GM23338 (cell line): ENCODE results near the gene MAGI1. TPM values are rescaled to one million over a fixed set of nuclear protein-coding genes. Genes with fewer than 3 reads are reported as not detected.

ENCODE experiments used
- ATAC-seq: fragments of 200-7000 bp; cut with Tn5 transposase; 3 replicates; pipeline ENCODE4 v1.9.1; 2020
- DNase-seq: peaks from one replicate; pipeline ENCODE4 v3.0.0-alpha.2; 2015; ENCODE audit warnings: low spot score
- H2AFZ ChIP-seq: fragments of 200-600 bp; sonication (generic); 2 replicates; pipeline ENCODE4 v1.8.0; 2016; ENCODE audit warnings: antibody characterized with exemption, mild to moderate bottlenecking, moderate library complexity
- H3F3A ChIP-seq: fragments of 200-600 bp; sonication (generic); replicated peaks from 2 replicates; pipeline ENCODE4 v1.8.0; 2017; ENCODE audit warnings: antibody characterized with exemption, mixed run types, low read depth
- H3K27ac ChIP-seq: fragments of 200-600 bp; sonication (generic); 2 replicates; pipeline ENCODE4 v1.6.1; 2016; ENCODE audit warnings: low read depth
- H3K27me3 ChIP-seq: fragments of 200-600 bp; sonication (generic); 2 replicates; pipeline ENCODE4 v1.8.0; 2016; ENCODE audit warnings: mild to moderate bottlenecking, mixed run types, moderate library complexity; ENCODE audit not compliant: insufficient read depth
- H3K36me3 ChIP-seq: fragments of 200-600 bp; sonication (generic); 2 replicates; pipeline ENCODE4 v1.8.0; 2016; ENCODE audit warnings: mild to moderate bottlenecking; ENCODE audit not compliant: insufficient read depth
- H3K4me1 ChIP-seq: fragments of 200-600 bp; sonication (generic); 2 replicates; pipeline ENCODE4 v1.8.0; 2016; ENCODE audit warnings: mild to moderate bottlenecking, moderate library complexity; ENCODE audit not compliant: insufficient read depth
- H3K4me2 ChIP-seq: fragments of 200-600 bp; sonication (generic); 2 replicates; pipeline ENCODE4 v1.7.1; 2017; ENCODE audit warnings: mixed run types
- H3K4me3 ChIP-seq: fragments of 200-600 bp; sonication (generic); 2 replicates; pipeline ENCODE4 v1.6.1; 2016; ENCODE audit warnings: mixed run types
- H3K79me2 ChIP-seq: fragments of 200-600 bp; sonication (generic); replicated peaks from 2 replicates; pipeline ENCODE4 v1.8.0; 2017; ENCODE audit warnings: mild to moderate bottlenecking; ENCODE audit not compliant: insufficient read depth
- H3K9me2 ChIP-seq: fragments of 200-600 bp; sonication (generic); 2 replicates; pipeline ENCODE4 v1.8.0; 2017; ENCODE audit not compliant: insufficient read depth
- H4K20me1 ChIP-seq: fragments of 200-600 bp; sonication (generic); replicated peaks from 2 replicates; pipeline ENCODE4 v1.8.0; 2017; ENCODE audit warnings: mild to moderate bottlenecking; ENCODE audit not compliant: insufficient read depth
- H3K27ac Mint-ChIP-seq: 2 replicates; pipeline ENCODE4 v1.8.0; 2020; ENCODE audit warnings: inconsistent platforms, mild to moderate bottlenecking, moderate library complexity, mixed read lengths
- H3K27me3 Mint-ChIP-seq: 3 replicates; pipeline ENCODE4 v1.8.0; 2022; ENCODE audit warnings: low read depth, mild to moderate bottlenecking, moderate library complexity, mixed read lengths, inconsistent platforms; ENCODE audit not compliant: insufficient read depth, poor library complexity
- H3K36me3 Mint-ChIP-seq: 3 replicates; pipeline ENCODE4 v1.8.0; 2021; ENCODE audit warnings: low read depth, mild to moderate bottlenecking, inconsistent platforms, moderate library complexity, mixed read lengths
- H3K4me1 Mint-ChIP-seq: 3 replicates; pipeline ENCODE4 v1.8.0; 2020; ENCODE audit warnings: mild to moderate bottlenecking, inconsistent platforms, mixed read lengths
- H3K4me3 Mint-ChIP-seq: 3 replicates; pipeline ENCODE4 v1.8.0; 2021; ENCODE audit warnings: moderate library complexity, mild to moderate bottlenecking, inconsistent platforms, mixed read lengths
- H3K9me3 Mint-ChIP-seq: 3 replicates; pipeline ENCODE4 v1.8.0; 2020; ENCODE audit warnings: moderate library complexity, mild to moderate bottlenecking, inconsistent platforms, mixed read lengths
- CTCF ChIP-seq, 2 experiments: fragments of 200-600 bp in 1 of 2; sonication (generic) in 1 of 2; conservative IDR thresholded peaks; 2 replicates each; pipeline versions ENCODE4 v1.5.1 to v1.6.1; 2016 to 2017; ENCODE audit warnings: antibody characterized with exemption in 2 of 2, low read depth in 2 of 2, mild to moderate bottlenecking in 2 of 2, moderate library complexity in 1 of 2
- JUNB ChIP-seq: IDR thresholded peaks from one replicate; pipeline ENCODE4 v1.6.1; 2016; ENCODE audit warnings: antibody characterized with exemption; ENCODE audit not compliant: unreplicated experiment
- NANOG ChIP-seq: IDR thresholded peaks from 2 replicates; pipeline ENCODE4 v1.6.1; 2016; ENCODE audit warnings: antibody characterized with exemption, borderline replicate concordance
- STAT1 ChIP-seq: IDR thresholded peaks from one replicate; pipeline ENCODE4 v1.6.1; 2016; ENCODE audit warnings: antibody characterized with exemption; ENCODE audit not compliant: unreplicated experiment
- ZNF114 ChIP-seq: fragments of 250-450 bp; sonication (Bioruptor Pico); IDR thresholded peaks from 2 replicates; pipeline ENCODE4 v1.5.0; 2020; ENCODE audit warnings: mild to moderate bottlenecking, moderate library complexity
- polyA plus RNA-seq: library from polyadenylated mRNA; unstranded; fragments of >200 nt; fragmentation: Nextera tagmentation; extraction: Ambion mirVana; gene quantifications from 2 replicates; pipeline ENCODE4 v1.2.1, GENCODE V29; 2016
- total RNA-seq: library from RNA; depleted of rRNA; stranded (reverse); fragments of >200 nt; shearing (Covaris generic); gene quantifications from 2 replicates; pipeline ENCODE4 v1.2.3, GENCODE V29; 2014
- TF ChIP-seq, protein P1 (sequence below): fragments of 250-450 bp; sonication (Bioruptor Pico); IDR thresholded peaks from 2 replicates; pipeline ENCODE4 v1.5.0; 2020; ENCODE audit warnings: mild to moderate bottlenecking, moderate library complexity

MAGI1 gene
- total and polyA plus RNA-seq, 2 experiments from 2014 or later, result 27.4 to 71.2 TPM

GRCh38 chr3:65807225-65807624 is 231.5 kb downstream of the MAGI1 start (continued):
- TF ChIP-seq, protein P1, sequence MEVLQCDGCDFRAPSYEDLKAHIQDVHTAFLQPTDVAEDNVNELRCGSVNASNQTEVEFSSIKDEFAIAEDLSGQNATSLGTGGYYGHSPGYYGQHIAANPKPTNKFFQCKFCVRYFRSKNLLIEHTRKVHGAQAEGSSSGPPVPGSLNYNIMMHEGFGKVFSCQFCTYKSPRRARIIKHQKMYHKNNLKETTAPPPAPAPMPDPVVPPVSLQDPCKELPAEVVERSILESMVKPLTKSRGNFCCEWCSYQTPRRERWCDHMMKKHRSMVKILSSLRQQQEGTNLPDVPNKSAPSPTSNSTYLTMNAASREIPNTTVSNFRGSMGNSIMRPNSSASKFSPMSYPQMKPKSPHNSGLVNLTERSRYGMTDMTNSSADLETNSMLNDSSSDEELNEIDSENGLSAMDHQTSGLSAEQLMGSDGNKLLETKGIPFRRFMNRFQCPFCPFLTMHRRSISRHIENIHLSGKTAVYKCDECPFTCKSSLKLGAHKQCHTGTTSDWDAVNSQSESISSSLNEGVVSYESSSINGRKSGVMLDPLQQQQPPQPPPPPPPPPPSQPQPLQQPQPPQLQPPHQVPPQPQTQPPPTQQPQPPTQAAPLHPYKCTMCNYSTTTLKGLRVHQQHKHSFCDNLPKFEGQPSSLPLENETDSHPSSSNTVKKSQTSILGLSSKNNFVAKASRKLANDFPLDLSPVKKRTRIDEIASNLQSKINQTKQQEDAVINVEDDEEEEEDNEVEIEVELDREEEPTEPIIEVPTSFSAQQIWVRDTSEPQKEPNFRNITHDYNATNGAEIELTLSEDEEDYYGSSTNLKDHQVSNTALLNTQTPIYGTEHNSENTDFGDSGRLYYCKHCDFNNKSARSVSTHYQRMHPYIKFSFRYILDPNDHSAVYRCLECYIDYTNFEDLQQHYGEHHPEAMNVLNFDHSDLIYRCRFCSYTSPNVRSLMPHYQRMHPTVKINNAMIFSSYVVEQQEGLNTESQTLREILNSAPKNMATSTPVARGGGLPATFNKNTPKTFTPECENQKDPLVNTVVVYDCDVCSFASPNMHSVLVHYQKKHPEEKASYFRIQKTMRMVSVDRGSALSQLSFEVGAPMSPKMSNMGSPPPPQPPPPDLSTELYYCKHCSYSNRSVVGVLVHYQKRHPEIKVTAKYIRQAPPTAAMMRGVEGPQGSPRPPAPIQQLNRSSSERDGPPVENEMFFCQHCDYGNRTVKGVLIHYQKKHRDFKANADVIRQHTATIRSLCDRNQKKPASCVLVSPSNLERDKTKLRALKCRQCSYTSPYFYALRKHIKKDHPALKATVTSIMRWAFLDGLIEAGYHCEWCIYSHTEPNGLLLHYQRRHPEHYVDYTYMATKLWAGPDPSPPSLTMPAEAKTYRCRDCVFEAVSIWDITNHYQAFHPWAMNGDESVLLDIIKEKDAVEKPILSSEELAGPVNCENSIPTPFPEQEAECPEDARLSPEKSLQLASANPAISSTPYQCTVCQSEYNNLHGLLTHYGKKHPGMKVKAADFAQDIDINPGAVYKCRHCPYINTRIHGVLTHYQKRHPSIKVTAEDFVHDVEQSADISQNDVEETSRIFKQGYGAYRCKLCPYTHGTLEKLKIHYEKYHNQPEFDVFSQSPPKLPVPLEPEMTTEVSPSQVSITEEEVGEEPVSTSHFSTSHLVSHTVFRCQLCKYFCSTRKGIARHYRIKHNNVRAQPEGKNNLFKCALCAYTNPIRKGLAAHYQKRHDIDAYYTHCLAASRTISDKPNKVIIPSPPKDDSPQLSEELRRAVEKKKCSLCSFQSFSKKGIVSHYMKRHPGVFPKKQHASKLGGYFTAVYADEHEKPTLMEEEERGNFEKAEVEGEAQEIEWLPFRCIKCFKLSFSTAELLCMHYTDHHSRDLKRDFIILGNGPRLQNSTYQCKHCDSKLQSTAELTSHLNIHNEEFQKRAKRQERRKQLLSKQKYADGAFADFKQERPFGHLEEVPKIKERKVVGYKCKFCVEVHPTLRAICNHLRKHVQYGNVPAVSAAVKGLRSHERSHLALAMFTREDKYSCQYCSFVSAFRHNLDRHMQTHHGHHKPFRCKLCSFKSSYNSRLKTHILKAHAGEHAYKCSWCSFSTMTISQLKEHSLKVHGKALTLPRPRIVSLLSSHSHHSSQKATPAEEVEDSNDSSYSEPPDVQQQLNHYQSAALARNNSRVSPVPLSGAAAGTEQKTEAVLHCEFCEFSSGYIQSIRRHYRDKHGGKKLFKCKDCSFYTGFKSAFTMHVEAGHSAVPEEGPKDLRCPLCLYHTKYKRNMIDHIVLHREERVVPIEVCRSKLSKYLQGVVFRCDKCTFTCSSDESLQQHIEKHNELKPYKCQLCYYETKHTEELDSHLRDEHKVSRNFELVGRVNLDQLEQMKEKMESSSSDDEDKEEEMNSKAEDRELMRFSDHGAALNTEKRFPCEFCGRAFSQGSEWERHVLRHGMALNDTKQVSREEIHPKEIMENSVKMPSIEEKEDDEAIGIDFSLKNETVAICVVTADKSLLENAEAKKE, result no peak
- no peak for TF ChIP-seq JUNB
- TF ChIP-seq NANOG, result no peak
- TF ChIP-seq CTCF (conservative IDR thresholded peaks at IDR 0.05; ENCODE audit: low read depth in 2 of 2), result no peak
- no peak for TF ChIP-seq STAT1

- Histone ChIP-seq H3K27me3 (no peaks in the 10 kb centered on the region), H3K27ac (no peak overlapping the region), H3K79me2 (peaks cover 48% of the 10 kb centered on the region), H3F3A (no peaks in the 10 kb centered on the region), H2AFZ (no peak overlapping the region), H3K36me3 (no peaks in the 10 kb centered on the region), H3K4me3 (no peak overlapping the region), H3K9me2 (peaks cover 9% of the 10 kb centered on the region; the same call in 1 of the 2 replicates), H4K20me1 (peaks cover 14% of the 10 kb centered on the region; the same call in 1 of the 2 replicates), H3K4me1 (peaks cover 4% of the 10 kb centered on the region; the same call in 1 of the 2 replicates), H3K4me2 (no peak overlapping the region)
- ATAC-seq (no peak), DNase-seq (no peak)
- H3K9me3 Mint-ChIP-seq, result peaks cover 7% of the 10 kb centered on the region; the same call in 1 of the 3 replicates
- no peak for TF ChIP-seq ZNF114 (CRISPR knock-in tag)
- peaks cover 10% of the 10 kb centered on the region for H3K4me1 Mint-ChIP-seq
- H3K4me3 Mint-ChIP-seq, result no peak overlapping the region
- no peak overlapping the region for H3K27ac Mint-ChIP-seq
- H3K27me3 Mint-ChIP-seq, result no peaks in the 10 kb centered on the region
- peaks cover 4% of the 10 kb centered on the region; the same call in 2 of the 3 replicates for H3K36me3 Mint-ChIP-seq
Observed at GRCh38 chr3:65806600-65806999, 232.1 kb downstream of the MAGI1 start.
